ENCODE data around the gene SCAMP1. TPM values are rescaled to one million over a fixed set of nuclear protein-coding genes. Genes with fewer than 3 reads are reported as not detected.

The SCAMP1 gene, protein sequence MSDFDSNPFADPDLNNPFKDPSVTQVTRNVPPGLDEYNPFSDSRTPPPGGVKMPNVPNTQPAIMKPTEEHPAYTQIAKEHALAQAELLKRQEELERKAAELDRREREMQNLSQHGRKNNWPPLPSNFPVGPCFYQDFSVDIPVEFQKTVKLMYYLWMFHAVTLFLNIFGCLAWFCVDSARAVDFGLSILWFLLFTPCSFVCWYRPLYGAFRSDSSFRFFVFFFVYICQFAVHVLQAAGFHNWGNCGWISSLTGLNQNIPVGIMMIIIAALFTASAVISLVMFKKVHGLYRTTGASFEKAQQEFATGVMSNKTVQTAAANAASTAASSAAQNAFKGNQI
- total RNA-seq: 10 to 100 TPM; 28.3 to 33.1 (median 30.9) TPM

DNA sequence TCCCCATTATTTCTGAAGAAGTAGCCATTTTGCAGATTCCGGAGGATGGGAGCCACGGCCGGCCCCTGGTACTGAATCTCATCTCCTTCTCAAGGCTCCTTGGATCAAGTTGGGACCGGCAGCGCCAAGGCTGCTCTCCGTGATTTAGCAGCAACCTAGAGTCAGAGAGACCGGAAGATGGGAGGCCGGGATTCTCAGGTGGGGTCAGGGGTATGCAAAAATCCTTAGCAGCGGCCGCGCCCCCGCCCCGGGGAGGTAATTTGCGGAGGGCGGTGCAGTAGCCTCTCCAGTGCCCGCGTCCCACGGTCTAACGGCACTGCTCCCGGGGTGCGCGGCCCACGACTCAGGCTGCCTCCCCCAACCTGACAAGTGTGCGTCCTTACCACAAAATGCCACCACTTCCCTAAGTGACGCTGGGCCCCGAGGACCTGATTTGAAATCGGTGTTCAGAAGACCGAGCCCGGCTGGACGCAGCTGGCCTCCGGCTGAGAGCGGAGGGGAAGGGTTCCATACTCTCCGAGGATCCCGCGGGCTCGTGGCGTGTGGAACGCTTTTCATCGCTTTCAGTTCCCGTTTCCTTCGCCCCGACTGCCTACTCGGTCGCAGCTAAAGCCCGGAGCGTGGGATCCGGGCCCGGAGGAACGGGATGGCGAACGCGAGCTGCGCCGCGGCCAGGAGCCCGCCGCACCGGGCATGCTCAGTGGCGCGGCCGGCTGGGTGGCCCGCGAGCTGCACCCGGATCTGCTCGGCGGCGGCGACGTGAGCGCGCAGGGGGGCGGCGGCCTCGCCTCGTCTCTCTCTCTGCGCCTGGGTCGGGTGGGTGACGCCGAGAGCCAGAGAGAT lies at the start of gene SCAMP1:
TSS of gene SCAMP1 (plus strand) at position 787 of the 843 bp plus-strand sequence. CDS start at position 842, 55 bp downstream.
- TF ChIP-seq POLR2A (IDR thresholded peaks at IDR 0.05): no peak
- TF ChIP-seq, protein P1, sequence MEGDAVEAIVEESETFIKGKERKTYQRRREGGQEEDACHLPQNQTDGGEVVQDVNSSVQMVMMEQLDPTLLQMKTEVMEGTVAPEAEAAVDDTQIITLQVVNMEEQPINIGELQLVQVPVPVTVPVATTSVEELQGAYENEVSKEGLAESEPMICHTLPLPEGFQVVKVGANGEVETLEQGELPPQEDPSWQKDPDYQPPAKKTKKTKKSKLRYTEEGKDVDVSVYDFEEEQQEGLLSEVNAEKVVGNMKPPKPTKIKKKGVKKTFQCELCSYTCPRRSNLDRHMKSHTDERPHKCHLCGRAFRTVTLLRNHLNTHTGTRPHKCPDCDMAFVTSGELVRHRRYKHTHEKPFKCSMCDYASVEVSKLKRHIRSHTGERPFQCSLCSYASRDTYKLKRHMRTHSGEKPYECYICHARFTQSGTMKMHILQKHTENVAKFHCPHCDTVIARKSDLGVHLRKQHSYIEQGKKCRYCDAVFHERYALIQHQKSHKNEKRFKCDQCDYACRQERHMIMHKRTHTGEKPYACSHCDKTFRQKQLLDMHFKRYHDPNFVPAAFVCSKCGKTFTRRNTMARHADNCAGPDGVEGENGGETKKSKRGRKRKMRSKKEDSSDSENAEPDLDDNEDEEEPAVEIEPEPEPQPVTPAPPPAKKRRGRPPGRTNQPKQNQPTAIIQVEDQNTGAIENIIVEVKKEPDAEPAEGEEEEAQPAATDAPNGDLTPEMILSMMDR (IDR thresholded peaks at IDR 0.05): no peak
- DNase-seq (ENCODE audit: low spot score in 2 of 2): peak; percentile 89 to 97
- 0 to 1% methylated on average over 43 to 53 of the region's 79 CpGs for WGBS, 2 donors
- intact Hi-C loops (cut with DNase I; ENCODE audit: low total_unique reads): loop anchor here (2.0 kb wide), 1 partner anchor 65 kb away; the partner anchor contains the start of gene AP3B1
- peak within 1 kb of the TSS; percentile 93 for H3K4me3 ChIP-seq (ENCODE audit: low read depth, poor library complexity, severe bottlenecking)

DNA sequence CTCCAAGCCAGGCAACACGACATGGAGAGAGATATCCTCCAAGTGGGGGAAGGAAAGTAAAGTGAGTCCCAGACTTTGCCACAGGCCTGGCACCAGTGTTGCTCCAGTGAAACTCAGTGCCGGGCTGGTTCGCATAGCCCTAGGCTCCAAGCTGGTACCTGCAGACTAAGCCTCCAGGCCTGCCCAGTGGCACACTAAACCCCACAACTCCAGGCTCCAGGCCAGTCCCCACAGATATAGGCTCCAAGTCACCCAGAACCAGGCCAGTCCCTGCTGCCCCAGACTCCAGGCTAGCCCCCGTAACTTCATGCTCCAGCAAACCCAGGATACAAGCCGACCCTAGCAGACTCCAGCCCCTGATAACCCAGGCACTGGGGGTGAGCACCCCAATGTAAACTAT lies 42.9 kb upstream of the SCAMP1 start:
- TF ChIP-seq, protein P1 (IDR thresholded peaks at IDR 0.05): no peak
- no peak for TF ChIP-seq POLR2A (IDR thresholded peaks at IDR 0.05)
- WGBS, 2 donors: 86 to 87% methylated on average over 3 to 5 of the region's 5 CpGs
- no peak overlapping the region for H3K4me3 ChIP-seq (ENCODE audit: low read depth, poor library complexity, severe bottlenecking)
- intact Hi-C loops (cut with DNase I; ENCODE audit: low total_unique reads): no loop called here
- no peak for DNase-seq (ENCODE audit: low spot score in 2 of 2)

DNA sequence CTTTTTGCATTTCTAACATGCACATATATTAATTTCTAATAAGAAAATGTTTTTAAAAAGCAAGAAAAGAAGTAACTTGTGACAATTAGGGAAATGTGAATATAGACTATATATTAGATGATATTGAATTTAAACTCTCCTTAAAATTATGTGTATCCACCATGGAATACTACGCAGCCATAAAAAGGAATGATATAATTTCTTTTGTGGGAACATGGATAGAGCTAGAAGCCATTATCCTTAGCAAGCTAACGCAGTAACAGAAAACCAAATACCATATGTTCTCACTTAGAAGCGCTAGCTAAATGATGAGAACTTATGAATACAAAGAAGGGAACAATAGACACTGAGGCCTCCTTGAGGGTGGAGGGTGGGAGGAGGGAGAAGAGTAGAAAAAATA lies 42.1 kb upstream of the SCAMP1 start:
- TF ChIP-seq POLR2A (IDR thresholded peaks at IDR 0.05): no peak
- TF ChIP-seq, protein P1 (IDR thresholded peaks at IDR 0.05): no peak
- no peak for DNase-seq (ENCODE audit: low spot score in 2 of 2)
- 87 to 91% methylated on average over 3 of the region's 3 CpGs for WGBS, 2 donors
- no peak overlapping the region for H3K4me3 ChIP-seq (ENCODE audit: low read depth, poor library complexity, severe bottlenecking)
- intact Hi-C loops (cut with DNase I; ENCODE audit: low total_unique reads): no loop called here

DNA sequence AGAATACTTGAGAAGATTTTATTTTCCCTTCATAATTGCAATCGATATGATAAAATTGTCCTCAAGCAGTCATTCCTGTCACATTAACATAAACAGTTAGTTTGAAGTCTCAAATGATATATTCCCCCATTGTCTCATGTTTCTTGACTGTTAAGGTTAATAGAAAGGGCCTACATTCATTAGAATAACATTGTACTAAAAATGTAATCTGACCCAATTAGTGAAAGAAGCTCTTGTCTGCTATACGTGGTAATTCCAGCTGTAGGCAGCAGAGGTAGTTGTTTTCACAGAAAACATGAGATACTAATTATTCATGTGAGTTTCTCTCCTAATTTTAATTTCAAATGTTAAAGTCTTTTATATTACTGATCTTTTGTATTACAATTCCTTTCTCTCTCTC lies 40.0 kb upstream of the SCAMP1 start:
- TF ChIP-seq, protein P1 (IDR thresholded peaks at IDR 0.05): no peak
- no peak for TF ChIP-seq POLR2A (IDR thresholded peaks at IDR 0.05)
- DNase-seq (ENCODE audit: low spot score in 2 of 2): no peak
- WGBS, 2 donors: 41 to 44% methylated on average over 2 of the region's 2 CpGs
- H3K4me3 ChIP-seq (ENCODE audit: low read depth, poor library complexity, severe bottlenecking): no peak overlapping the region
- intact Hi-C loops (cut with DNase I; ENCODE audit: low total_unique reads): no loop called here

DNA sequence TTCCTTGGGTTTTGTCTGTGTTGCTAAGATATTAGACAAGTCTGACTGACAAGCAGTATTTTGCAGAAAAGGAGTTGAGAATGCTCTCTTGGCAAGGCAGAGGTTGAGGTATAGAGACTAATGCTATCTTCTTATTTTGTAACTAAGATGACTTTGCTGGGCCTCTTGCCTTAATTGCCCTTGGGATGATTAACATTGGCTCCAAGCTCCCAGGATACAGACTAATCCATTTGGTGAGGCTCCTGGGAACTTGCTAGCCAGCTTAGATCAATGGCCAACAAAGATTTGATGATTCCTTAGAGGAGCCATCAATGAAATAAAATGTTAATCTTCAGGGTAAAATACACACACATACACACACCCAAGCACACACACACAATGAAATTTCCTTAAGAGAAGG lies 37.2 kb upstream of the SCAMP1 start:
- TF ChIP-seq, protein P1 (IDR thresholded peaks at IDR 0.05): no peak
- TF ChIP-seq POLR2A (IDR thresholded peaks at IDR 0.05): no peak
- intact Hi-C loops (cut with DNase I; ENCODE audit: low total_unique reads): no loop called here
- DNase-seq (ENCODE audit: low spot score in 2 of 2): no peak
- H3K4me3 ChIP-seq (ENCODE audit: low read depth, poor library complexity, severe bottlenecking): no peak overlapping the region

All from lower leg skin (tissue), 4 donors.